HepG2 (cell line): ENCODE results near the gene SLC13A3. TPM values are rescaled to one million over a fixed set of nuclear protein-coding genes. Genes with fewer than 3 reads are reported as not detected.

Source experiments
- ARNT ChIP-seq: fragments of 450-650 bp; IDR thresholded peaks from 2 replicates; pipeline ENCODE4 v1.6.1; 2017
- BORCS8-MEF2B ChIP-seq: sonication (generic); formaldehyde crosslinking; IDR thresholded peaks from 2 replicates; pipeline ENCODE4 v1.8.0; 2022; ENCODE audit warnings: mild to moderate bottlenecking, missing genetic modification reagents
- CCAR2 ChIP-seq: fragments of 200-400 bp; formaldehyde crosslinking; optimal IDR thresholded peaks from 2 replicates; pipeline ENCODE3; 2018; ENCODE audit warnings: low read depth, mild to moderate bottlenecking, low read length, moderate library complexity
- DMAP1 ChIP-seq: IDR thresholded peaks from 2 replicates; pipeline ENCODE4 v1.6.1; 2016
- FOXA3 ChIP-seq: IDR thresholded peaks from 2 replicates; pipeline ENCODE4 v1.6.1; 2016; ENCODE audit warnings: missing genetic modification reagents, missing compliant biosample characterization
- FOXO4 ChIP-seq: sonication (generic); formaldehyde crosslinking; conservative IDR thresholded peaks from 2 replicates; pipeline ENCODE4 v1.8.1; 2023; ENCODE audit warnings: missing genetic modification reagents
- HBP1 ChIP-seq: IDR thresholded peaks from 2 replicates; pipeline ENCODE4 v1.6.1; 2016; ENCODE audit warnings: low read depth, control low read depth
- IRF1 ChIP-seq: sonication (generic); formaldehyde crosslinking; IDR thresholded peaks from 2 replicates; pipeline ENCODE4 v1.4.0; 2020; ENCODE audit warnings: low read depth, mild to moderate bottlenecking, missing genetic modification reagents
- NKX3-1 ChIP-seq: sonication (generic); formaldehyde crosslinking; IDR thresholded peaks from 2 replicates; pipeline ENCODE4 v1.5.0; 2020; ENCODE audit warnings: missing genetic modification reagents
- NR2F6 ChIP-seq, 2 experiments: IDR thresholded peaks; 2 replicates each; pipeline ENCODE4 v1.6.1; 2016; ENCODE audit warnings: antibody characterized with exemption in 1 of 2, mild to moderate bottlenecking in 1 of 2
- POLR2AphosphoS5 ChIP-seq: IDR thresholded peaks from 2 replicates; pipeline ENCODE4 v1.6.1; 2012; ENCODE audit warnings: low read depth, low read length
- RBAK ChIP-seq: sonication (generic); formaldehyde crosslinking; IDR thresholded peaks from 2 replicates; pipeline ENCODE4 v1.5.1; 2020; ENCODE audit warnings: mild to moderate bottlenecking, missing genetic modification reagents
- SKIL ChIP-seq: sonication (generic); formaldehyde crosslinking; IDR thresholded peaks from 2 replicates; pipeline ENCODE4 v1.8.0; 2022; ENCODE audit warnings: missing genetic modification reagents, mild to moderate bottlenecking, moderate library complexity, borderline replicate concordance
- ZBTB20 ChIP-seq: sonication (generic); formaldehyde crosslinking; IDR thresholded peaks from 2 replicates; pipeline ENCODE4 v1.8.1; 2023; ENCODE audit warnings: missing genetic modification reagents, low read depth, mild to moderate bottlenecking, borderline replicate concordance
- ZMYM3 ChIP-seq: sonication (generic); formaldehyde crosslinking; IDR thresholded peaks from 2 replicates; pipeline ENCODE4 v1.5.1; 2020; ENCODE audit warnings: mild to moderate bottlenecking, missing genetic modification reagents
- ZNF235 ChIP-seq: sonication (generic); formaldehyde crosslinking; IDR thresholded peaks from 2 replicates; pipeline ENCODE4 v1.8.1; 2023; ENCODE audit warnings: mild to moderate bottlenecking, missing genetic modification reagents, borderline replicate concordance
- ZNF569 ChIP-seq: sonication (generic); formaldehyde crosslinking; IDR thresholded peaks from 2 replicates; pipeline ENCODE4 v1.5.0; 2020; ENCODE audit warnings: mild to moderate bottlenecking, missing genetic modification reagents, moderate library complexity, borderline replicate concordance
- ZNF576 ChIP-seq: sonication (generic); formaldehyde crosslinking; IDR thresholded peaks from 2 replicates; pipeline ENCODE4 v1.4.0; 2020; ENCODE audit warnings: mild to moderate bottlenecking, missing genetic modification reagents
- ZNF770 ChIP-seq: sonication (generic); formaldehyde crosslinking; IDR thresholded peaks from 2 replicates; pipeline ENCODE4 v1.5.0; 2020; ENCODE audit warnings: mild to moderate bottlenecking, missing genetic modification reagents
- ZNF788 ChIP-seq: sonication (generic); formaldehyde crosslinking; IDR thresholded peaks from 2 replicates; pipeline ENCODE4 v1.5.0; 2020; ENCODE audit warnings: mild to moderate bottlenecking, missing genetic modification reagents, borderline replicate concordance
- ZSCAN31 ChIP-seq: sonication (generic); formaldehyde crosslinking; IDR thresholded peaks from 2 replicates; pipeline ENCODE4 v1.5.0; 2020; ENCODE audit warnings: low read depth, mild to moderate bottlenecking, missing genetic modification reagents
- polyA plus RNA-seq, 8 experiments: library from polyadenylated mRNA; depleted of rRNA in 3 of 8; stranded (reverse) in 7 of 8; unstranded in 1 of 8; fragments of >200 nt; fragmentation: Illumina TruSeq in 4 of 8; extraction: Trizol in 4 of 8; gene quantifications; 2 replicates each; pipeline versions ENCODE4 v1.2.1 to v1.2.3, GENCODE V29; 2011 to 2016; ENCODE audit warnings: low read depth in 4 of 8, missing spikeins in 1 of 8, mixed read lengths in 1 of 8; ENCODE audit not compliant: insufficient read depth in 1 of 8
- total RNA-seq, 5 experiments: library from RNA; depleted of rRNA; stranded (reverse); fragments of >200 nt; fragmentation: Illumina TruSeq; extraction: Trizol; gene quantifications; 2 replicates each; pipeline ENCODE4 v1.2.3, GENCODE V29; 2016; ENCODE audit warnings: low read depth in 1 of 5

Gene SLC13A3
- total and polyA plus RNA-seq, 2 of the 13 experiments (the other 11 are each of a cell fraction or from before 2014, with no cell fraction given), result 66.5 to 76.0 TPM

GRCh38 chr20:46558511-46558959, 92.7 kb downstream of the SLC13A3 start (continued):
- TF ChIP-seq HBP1 (CRISPR knock-in tag), result no peak
- 0 out of 2 replicates have a peak, but pooled peaks have one; percentile 17 for TF ChIP-seq ZMYM3 (CRISPR knock-in tag)
- TF ChIP-seq FOXA3 (CRISPR knock-in tag), result peak; percentile 69
- no peak for TF ChIP-seq ZNF576
- TF ChIP-seq NR2F6 (IDR thresholded peaks at IDR 0.05), result no peak
- TF ChIP-seq NR2F6 (CRISPR knock-in tag; IDR thresholded peaks at IDR 0.05), result no peak; the same call in 1 of the 2 replicates
- no peak for TF ChIP-seq ARNT
- TF ChIP-seq ZSCAN31 (CRISPR knock-in tag), result no peak
- TF ChIP-seq POLR2AphosphoS5, result no peak
- no peak for TF ChIP-seq ZNF569 (CRISPR knock-in tag)
- no peak for TF ChIP-seq SKIL (CRISPR knock-in tag)
- TF ChIP-seq ZNF788 (CRISPR knock-in tag), result no peak; the same call in 1 of the 2 replicates
- TF ChIP-seq RBAK (CRISPR knock-in tag), result no peak
- no peak for TF ChIP-seq ZNF235 (CRISPR knock-in tag)
- TF ChIP-seq FOXO4 (CRISPR knock-in tag), result no peak
- peak; percentile 12; the same call in 1 of the 2 replicates for TF ChIP-seq DMAP1 (CRISPR knock-in tag)
- TF ChIP-seq ZNF770 (CRISPR knock-in tag), result no peak
- TF ChIP-seq ZBTB20 (CRISPR knock-in tag), result no peak
- TF ChIP-seq IRF1 (CRISPR knock-in tag), result no peak
- no peak for TF ChIP-seq BORCS8-MEF2B (CRISPR knock-in tag)
- no peak for TF ChIP-seq NKX3-1 (CRISPR knock-in tag)
- no peak for TF ChIP-seq CCAR2
